GM12891 (cell line): Measurements from ENCODE around the gene CPEB4.

ENCODE experiments used
- DNase-seq: peaks from one replicate; pipeline ENCODE4 v3.0.0; 2011; ENCODE audit warnings: low spot score; ENCODE audit not compliant: insufficient read length
- FAIRE-seq: peaks from 2 replicates; lab custom pipeline; 2011; peaks lifted over from hg19 to GRCh38; lab: Jason Lieb, UNC
- PAX5 ChIP-seq: IDR thresholded peaks from 2 replicates; pipeline ENCODE4 v1.6.1; 2011; ENCODE audit warnings: low read length, moderate library complexity, mild to moderate bottlenecking; ENCODE audit not compliant: insufficient read depth, severe bottlenecking
- POLR2A ChIP-seq: IDR thresholded peaks from 2 replicates; pipeline ENCODE4 v1.6.1; 2011; ENCODE audit warnings: low read depth, low read length, control low read depth
- POLR2AphosphoS5 ChIP-seq: IDR thresholded peaks from 2 replicates; pipeline ENCODE4 v1.6.1; 2011; ENCODE audit warnings: low read depth, low read length, control low read depth
- POU2F2 ChIP-seq: IDR thresholded peaks from 2 replicates; pipeline ENCODE4 v1.6.1; 2011; ENCODE audit warnings: low read depth, mild to moderate bottlenecking, control low read depth, low read length, moderate library complexity
- SPI1 ChIP-seq: IDR thresholded peaks from 2 replicates; pipeline ENCODE4 v1.6.1; 2011; ENCODE audit warnings: low read depth, low read length, control low read depth
- TAF1 ChIP-seq: IDR thresholded peaks from 2 replicates; pipeline ENCODE4 v1.6.1; 2011; ENCODE audit warnings: low read depth, low read length, control low read depth

CPEB4 gene

DNA sequence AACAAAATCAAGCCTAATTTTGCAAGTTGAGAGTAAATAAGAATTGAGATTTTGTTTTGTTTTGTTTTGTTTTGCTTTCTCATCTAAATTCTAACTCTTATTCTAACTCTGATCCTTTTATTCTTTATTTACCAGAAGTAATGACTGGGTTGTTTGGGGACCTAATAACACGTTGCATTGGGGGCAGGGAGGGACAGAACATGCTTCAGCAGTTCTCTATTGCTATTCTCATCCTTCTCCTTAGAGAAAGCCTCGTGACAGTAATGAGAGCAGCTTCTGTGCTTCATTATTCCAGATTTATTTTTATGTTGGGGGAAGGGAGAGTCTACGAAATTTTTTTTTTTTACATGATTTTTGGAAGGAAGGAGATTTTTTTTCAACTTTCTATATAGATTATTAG lies 21.1 kb downstream of the CPEB4 start:
- FAIRE-seq (no peak), DNase-seq (no peak)
- no peak for TF ChIP-seq TAF1
- no peak for TF ChIP-seq POLR2AphosphoS5
- no peak for TF ChIP-seq PAX5
- TF ChIP-seq POU2F2, result no peak
- no peak for TF ChIP-seq POLR2A
- no peak for TF ChIP-seq SPI1

DNA sequence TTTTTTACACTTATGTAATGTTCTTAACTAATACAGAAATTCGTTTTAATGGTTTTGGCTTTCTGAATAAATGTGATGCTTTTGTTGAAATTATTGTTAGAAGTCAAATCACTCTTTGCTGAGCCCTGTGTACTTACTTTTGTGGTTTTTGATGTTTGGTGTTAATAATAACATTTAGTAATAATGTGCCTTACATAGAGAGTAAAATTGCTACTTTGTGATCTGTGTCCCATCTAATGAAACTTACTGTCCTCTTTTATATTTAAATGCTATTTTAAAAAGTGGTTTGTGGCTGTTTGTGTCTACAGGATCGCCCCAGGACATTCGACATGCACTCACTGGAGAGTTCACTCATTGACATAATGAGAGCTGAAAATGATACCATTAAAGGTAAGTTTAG lies 22.1 kb downstream of the CPEB4 start:
- DNase-seq (no peak), FAIRE-seq (no peak)
- TF ChIP-seq TAF1, result no peak
- no peak for TF ChIP-seq PAX5
- no peak for TF ChIP-seq SPI1
- TF ChIP-seq POU2F2, result no peak
- TF ChIP-seq POLR2A, result no peak
- no peak for TF ChIP-seq POLR2AphosphoS5

DNA sequence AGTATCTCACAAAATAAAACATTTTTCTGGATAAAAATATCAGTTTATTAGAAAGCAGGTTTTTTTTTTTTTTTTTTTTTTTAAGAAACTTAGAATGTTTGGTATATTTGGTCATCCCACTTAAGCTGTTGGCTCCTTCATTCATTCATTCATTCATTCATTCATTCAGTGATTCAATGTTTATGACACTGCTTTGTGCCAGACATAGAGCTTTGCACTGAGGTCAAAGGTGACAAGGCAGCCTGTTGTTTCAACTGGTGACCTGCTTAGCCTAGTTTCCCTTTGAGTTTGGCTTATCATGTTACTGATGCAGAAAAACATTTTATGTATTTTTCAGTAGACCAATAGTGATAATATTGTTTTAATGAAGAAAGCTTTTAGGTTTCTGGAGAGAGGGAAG lies 23.5 kb downstream of the CPEB4 start:
- no peak for TF ChIP-seq POLR2AphosphoS5
- no peak for TF ChIP-seq PAX5
- no peak for TF ChIP-seq POLR2A
- TF ChIP-seq SPI1, result no peak
- TF ChIP-seq POU2F2, result no peak
- no peak for TF ChIP-seq TAF1
- DNase-seq, result no peak
- FAIRE-seq, result no peak

DNA sequence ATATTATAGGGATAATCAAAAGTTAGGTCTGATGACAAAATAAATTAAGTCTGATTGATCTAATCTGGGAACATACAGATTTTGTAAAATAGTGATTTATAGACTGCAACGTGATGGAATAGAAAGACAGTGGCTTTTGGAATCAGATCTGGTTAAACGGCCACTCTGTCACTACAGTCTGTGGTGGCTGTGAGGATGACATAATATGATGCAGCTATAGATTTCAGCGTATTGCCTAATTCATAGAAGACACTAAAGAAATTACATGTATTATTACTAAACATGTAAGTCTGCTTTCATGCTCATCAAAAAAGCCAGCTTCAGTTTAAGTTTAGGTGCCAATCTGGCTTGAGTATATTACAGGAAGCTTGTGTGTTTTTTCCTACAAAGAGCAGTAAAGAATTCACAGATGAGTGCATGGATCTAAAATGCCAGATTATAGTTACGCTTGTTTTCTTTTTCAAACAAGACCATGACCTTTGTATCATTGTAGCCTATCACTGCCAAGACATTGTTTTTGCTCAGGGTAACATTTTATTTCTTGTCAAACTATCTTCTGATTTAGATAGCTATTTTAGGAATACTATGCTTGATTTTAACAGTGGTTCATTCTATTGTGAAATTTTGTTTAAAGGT lies 25.7 kb downstream of the CPEB4 start:
- peak; percentile 26 for FAIRE-seq
- TF ChIP-seq TAF1 (no peak), PAX5 (no peak), POLR2A (no peak), POU2F2 (no peak), SPI1 (no peak), POLR2AphosphoS5 (no peak)
- DNase-seq, result no peak

DNA sequence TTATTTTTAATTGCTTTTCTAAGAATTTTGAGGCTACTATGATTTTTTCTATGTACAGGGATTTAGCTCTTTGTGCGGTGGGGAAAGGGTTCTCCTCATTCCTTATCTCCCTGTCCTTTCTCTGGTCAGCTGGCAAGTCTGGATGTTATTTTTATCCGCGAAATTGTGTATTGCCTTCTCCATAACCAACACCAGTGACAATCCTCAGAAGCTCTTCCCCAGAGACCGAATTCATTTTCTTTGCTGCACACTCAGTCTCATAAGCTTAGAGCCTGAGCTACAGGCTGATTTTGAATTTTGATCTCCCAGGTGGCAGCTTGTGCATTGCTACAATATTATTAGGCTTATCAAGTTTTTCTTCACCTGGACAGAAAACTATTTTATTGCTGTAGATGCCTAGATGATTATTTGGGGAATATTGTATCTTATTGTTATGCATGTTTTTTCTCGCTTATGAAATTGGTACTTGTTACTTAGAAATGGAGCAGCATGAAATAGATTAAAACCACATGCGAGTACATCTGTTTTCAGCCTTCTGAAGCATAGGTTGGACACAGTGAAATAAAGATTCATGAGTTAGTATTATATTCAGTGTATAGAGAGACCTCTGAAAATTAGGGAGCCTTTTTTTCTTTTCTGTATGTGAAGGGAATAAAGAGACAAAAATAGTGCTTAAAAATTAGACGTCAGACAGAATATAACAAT lies 27.3 kb downstream of the CPEB4 start:
- FAIRE-seq, result peak; percentile 55
- no peak for DNase-seq
- TF ChIP-seq TAF1, result no peak
- TF ChIP-seq POLR2A, result no peak
- no peak for TF ChIP-seq POU2F2
- TF ChIP-seq PAX5, result no peak
- TF ChIP-seq POLR2AphosphoS5, result no peak
- TF ChIP-seq SPI1, result no peak

DNA sequence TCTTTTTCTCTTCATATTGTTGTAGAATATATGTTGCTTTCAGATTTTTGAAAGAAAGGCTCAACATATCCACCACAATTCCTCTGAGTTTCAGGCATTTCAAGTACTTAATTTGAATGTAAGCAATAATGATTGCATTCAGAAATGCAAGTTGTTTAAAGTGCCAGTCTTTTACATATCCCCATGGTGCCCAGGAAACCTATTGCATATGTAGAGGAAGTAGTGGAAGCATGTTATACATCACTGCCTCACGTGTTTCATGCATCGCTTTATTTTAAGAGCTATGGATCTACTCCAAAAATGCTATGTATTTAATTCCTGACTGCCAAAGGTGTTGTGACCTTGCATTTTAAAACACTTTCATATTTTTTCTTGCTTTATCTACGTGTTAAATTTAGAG lies 28.1 kb downstream of the CPEB4 start:
- DNase-seq (no peak), FAIRE-seq (peak; percentile 35)
- TF ChIP-seq PAX5 (no peak), POU2F2 (no peak)

DNA sequence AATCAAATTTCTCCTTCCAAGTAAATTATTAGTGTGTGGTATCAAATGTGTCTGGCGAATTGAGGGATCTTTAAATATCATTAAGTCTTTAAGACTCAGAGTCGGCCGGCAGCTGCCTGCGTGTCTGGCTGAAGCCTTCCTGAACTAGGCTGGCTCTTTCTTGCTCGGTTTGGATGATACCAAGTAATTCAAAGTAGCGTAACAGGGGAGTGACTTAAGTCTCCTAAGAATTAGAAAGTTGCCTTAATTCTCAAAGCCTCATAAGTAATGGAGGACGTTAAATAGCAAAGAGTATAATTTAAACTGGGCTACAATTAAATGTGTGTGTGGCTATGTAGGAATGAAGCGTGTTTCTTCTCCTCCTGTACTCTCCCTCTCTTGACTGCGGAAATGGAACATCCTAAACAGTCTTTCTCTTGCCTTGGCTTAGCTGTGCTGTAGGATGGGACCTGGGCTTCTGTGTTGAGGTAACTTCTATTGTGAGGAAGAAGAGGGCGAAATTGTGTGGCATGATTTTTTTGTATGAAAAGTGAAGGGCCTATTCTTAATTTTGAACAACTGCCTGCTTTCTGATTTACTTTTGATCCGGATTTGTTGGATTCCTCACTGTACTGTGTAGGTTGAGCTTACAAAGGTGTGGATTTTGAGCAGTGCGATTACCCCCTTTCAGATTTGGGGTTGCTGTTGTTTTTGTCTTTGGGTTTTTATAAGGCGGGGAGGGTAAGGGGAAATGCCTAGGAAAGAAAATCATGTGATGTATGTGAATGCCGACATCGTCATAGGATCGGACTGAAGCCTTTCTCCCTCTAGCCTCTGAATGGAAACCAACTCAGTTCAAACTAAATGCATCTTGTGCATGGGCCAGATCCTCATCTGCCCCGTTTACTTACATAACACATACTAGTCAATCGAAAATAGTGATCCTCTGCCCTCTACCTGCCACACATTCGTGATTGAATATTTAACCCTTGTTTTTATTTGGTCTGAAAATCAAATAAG lies 29.9 kb downstream of the CPEB4 start:
- DNase-seq (peak; percentile 17), FAIRE-seq (peak; percentile 88)
- TF ChIP-seq POLR2A (peak; percentile 87), POLR2AphosphoS5 (peak; percentile 81), POU2F2 (0 out of 2 replicates have a peak, but pooled peaks have one; percentile 11), TAF1 (peak; percentile 85), SPI1 (no peak), PAX5 (no peak)

DNA sequence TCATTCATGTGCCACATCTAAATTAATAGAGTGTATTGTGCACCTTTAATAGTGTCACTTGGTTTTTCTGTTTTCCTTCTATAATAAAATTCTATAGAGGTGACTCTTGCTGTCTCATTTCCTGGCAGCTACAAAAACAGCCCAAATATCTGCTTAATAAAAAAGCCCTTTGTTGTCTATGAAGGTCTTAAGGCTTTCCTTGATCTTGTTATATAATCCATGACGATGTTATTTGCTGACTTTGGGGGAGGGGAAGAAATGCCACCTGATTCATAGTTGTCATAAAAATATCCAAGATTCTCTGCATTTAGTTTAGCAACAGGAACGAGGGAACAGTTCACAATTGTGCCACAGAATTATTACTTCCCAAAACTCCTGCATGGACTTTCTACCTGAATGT lies 31.3 kb downstream of the CPEB4 start:
- DNase-seq (no peak), FAIRE-seq (peak; percentile 16)
- TF ChIP-seq POU2F2 (no peak), POLR2A (no peak), TAF1 (no peak), POLR2AphosphoS5 (no peak), SPI1 (no peak)

DNA sequence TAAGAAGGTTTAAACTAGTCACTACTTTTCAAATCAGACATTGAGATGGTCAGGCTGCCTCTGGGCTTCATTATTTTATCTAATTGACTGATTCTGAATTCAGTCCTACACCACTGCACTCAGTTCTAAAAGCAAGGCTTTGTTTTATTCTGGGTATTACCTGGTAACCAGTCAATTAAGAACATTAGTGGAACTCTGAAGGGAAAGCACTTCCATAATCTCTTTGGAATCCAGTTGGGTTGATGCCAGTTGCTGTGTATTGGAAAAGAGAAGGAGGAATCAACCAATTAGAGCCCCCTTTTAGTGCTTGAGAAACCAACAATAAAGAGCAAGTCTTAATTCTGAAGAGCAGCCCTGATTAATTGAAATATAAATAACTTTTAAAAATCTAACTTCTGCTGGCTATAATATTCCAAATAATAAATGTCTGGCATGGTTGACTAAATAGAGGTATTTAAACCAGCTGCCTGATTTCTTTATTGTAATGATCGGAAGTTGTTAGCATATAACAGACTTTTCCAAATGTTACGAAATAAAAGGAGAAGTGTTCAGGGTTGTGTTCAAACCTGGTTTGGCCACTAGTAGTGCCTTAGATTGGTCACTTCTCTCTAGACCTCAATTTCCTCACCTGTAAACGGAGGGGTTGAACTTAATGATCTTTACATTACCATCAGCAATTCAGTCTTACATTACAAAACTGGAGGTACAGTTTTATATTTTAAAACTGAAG lies 32.0 kb downstream of the CPEB4 start:
- FAIRE-seq, result no peak
- DNase-seq, result no peak
- TF ChIP-seq SPI1 (peak; percentile 34; the same call in 1 of the 2 replicates), POLR2AphosphoS5 (no peak)
